H1 (cell line): ENCODE measurements around the gene ST6GALNAC5.

Experiments used
- CREB1 ChIP-seq: IDR thresholded peaks from 2 replicates; pipeline ENCODE4 v1.6.1; 2012; ENCODE audit warnings: inconsistent platforms
- EP300 ChIP-seq, 2 experiments: IDR thresholded peaks; 1 replicate in 1 of 2; 2 replicates in 1 of 2; pipeline ENCODE4 v1.6.1; 2011 to 2012; ENCODE audit warnings: low read depth in 2 of 2, low read length in 2 of 2, mild to moderate bottlenecking in 2 of 2, borderline replicate concordance in 1 of 2, inconsistent platforms in 1 of 2, moderate library complexity in 1 of 2
- EZH2 ChIP-seq: fragments of 200-600 bp; sonication (generic); IDR thresholded peaks from 2 replicates; pipeline ENCODE4 v1.7.1; 2012; ENCODE audit warnings: low read depth, mild to moderate bottlenecking, moderate library complexity, low read length, inconsistent platforms; ENCODE audit not compliant: severe bottlenecking
- GABPA ChIP-seq: IDR thresholded peaks from 2 replicates; pipeline ENCODE4 v1.6.1; 2011; ENCODE audit warnings: mild to moderate bottlenecking, low read length, moderate library complexity, borderline replicate concordance; ENCODE audit not compliant: insufficient read depth
- JUN ChIP-seq: IDR thresholded peaks from 2 replicates; pipeline ENCODE4 v1.6.1; 2011; ENCODE audit warnings: low read depth, mild to moderate bottlenecking, improper control_type of control experiment, low read length
- POLR2A ChIP-seq, 2 experiments: IDR thresholded peaks; 1 replicate in 1 of 2; 2 replicates in 1 of 2; pipeline ENCODE4 v1.6.1; 2011; ENCODE audit warnings: low read depth in 2 of 2, low read length in 2 of 2, mild to moderate bottlenecking in 2 of 2; ENCODE audit errors: control extremely low read depth in 1 of 2
- RAD21 ChIP-seq, 2 experiments: IDR thresholded peaks in 1 of 2; conservative IDR thresholded peaks in 1 of 2; 2 replicates each; pipeline ENCODE4 v1.6.1; 2011; ENCODE audit warnings: low read depth in 2 of 2, low read length in 2 of 2, improper control_type of control experiment in 1 of 2, inconsistent platforms in 1 of 2, mild to moderate bottlenecking in 1 of 2, moderate library complexity in 1 of 2
- RFX5 ChIP-seq: IDR thresholded peaks from 2 replicates; pipeline ENCODE4 v1.6.1; 2011; ENCODE audit warnings: low read depth, low read length, improper control_type of control experiment, borderline replicate concordance
- TBP ChIP-seq: IDR thresholded peaks from 2 replicates; pipeline ENCODE4 v1.6.1; 2011; ENCODE audit warnings: low read depth, low read length, improper control_type of control experiment
- TF ChIP-seq, protein P1 (sequence below), 3 experiments: IDR thresholded peaks; 1 replicate in 2 of 3; 2 replicates in 1 of 3; pipeline versions ENCODE4 v1.5.1 to v1.6.1; 2011; ENCODE audit warnings: low read length in 3 of 3, mild to moderate bottlenecking in 3 of 3, inconsistent platforms in 2 of 3, low read depth in 1 of 3, moderate library complexity in 1 of 3; ENCODE audit not compliant: insufficient read depth in 1 of 3; ENCODE audit errors: control extremely low read depth in 1 of 3

DNA sequence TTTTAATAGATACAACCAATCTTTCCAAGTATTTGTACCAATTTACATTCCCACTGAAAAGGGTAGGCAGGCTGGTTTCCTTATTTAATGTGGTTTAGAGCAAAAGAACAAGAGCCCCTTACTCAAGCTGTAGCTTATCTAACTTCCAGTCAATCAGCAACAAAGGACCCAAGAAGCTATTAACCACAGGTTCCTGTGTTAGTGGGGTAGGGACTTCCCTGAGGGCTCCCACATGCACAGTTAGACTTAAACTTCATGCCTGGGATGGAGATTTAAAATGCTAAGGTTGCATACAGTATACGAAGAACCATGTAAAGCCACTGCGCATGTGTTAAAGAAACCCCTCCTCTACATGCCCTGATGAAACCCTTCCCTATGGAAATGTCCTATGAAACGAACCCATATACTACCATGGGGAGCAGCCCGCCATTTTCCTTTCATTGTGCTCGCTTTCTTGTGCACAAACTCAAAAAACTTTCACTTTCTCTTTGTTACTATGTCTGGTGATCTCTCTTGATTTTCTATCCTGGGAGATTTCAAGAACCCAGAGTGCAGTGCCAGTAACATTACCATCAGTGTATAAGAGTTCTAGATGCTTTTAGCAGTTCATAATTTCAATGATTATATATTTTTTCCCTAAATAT is 23.3 kb upstream of the ST6GALNAC5 start:
- no peak for TF ChIP-seq POLR2A (IDR thresholded peaks at IDR 0.05; ENCODE audit: control extremely low read depth in 1 of 2, low read depth in 2 of 2, low read length in 2 of 2)
- no peak for TF ChIP-seq RFX5
- TF ChIP-seq, protein P1, sequence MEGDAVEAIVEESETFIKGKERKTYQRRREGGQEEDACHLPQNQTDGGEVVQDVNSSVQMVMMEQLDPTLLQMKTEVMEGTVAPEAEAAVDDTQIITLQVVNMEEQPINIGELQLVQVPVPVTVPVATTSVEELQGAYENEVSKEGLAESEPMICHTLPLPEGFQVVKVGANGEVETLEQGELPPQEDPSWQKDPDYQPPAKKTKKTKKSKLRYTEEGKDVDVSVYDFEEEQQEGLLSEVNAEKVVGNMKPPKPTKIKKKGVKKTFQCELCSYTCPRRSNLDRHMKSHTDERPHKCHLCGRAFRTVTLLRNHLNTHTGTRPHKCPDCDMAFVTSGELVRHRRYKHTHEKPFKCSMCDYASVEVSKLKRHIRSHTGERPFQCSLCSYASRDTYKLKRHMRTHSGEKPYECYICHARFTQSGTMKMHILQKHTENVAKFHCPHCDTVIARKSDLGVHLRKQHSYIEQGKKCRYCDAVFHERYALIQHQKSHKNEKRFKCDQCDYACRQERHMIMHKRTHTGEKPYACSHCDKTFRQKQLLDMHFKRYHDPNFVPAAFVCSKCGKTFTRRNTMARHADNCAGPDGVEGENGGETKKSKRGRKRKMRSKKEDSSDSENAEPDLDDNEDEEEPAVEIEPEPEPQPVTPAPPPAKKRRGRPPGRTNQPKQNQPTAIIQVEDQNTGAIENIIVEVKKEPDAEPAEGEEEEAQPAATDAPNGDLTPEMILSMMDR (IDR thresholded peaks at IDR 0.05; ENCODE audit: control extremely low read depth in 1 of 3, insufficient read depth in 1 of 3, low read depth in 1 of 3, low read length in 3 of 3), result no peak
- TF ChIP-seq EZH2, result no peak
- no peak for TF ChIP-seq CREB1
- no peak for TF ChIP-seq TBP
- TF ChIP-seq GABPA, result no peak
- TF ChIP-seq EP300 (IDR thresholded peaks at IDR 0.05; ENCODE audit: borderline replicate concordance in 1 of 2, low read depth in 2 of 2, low read length in 2 of 2), result no peak
- TF ChIP-seq JUN, result no peak
- TF ChIP-seq RAD21 (IDR thresholded peaks at IDR 0.05 in 1 of 2, conservative IDR thresholded peaks at IDR 0.05 in 1 of 2; ENCODE audit: low read depth in 2 of 2, low read length in 2 of 2), result no peak
